ENCODE data around the gene AVL9.
"Not testable (repeated sequence)": the region's sequence is repeated elsewhere in the genome, so short reads cannot be mapped to it uniquely, and the experiment has no call there.

AVL9 gene

GRCh38 chr7:32495298-32496051, at the start of gene AVL9:
Gene AVL9 (plus strand): TSS chr7:32495489. CDS start chr7:32495710, 221 bp downstream.
- DNase-seq = peak; percentile 91

GRCh38 chr7:32447218-32447617, 48.1 kb upstream of the AVL9 start:
- no peak for DNase-seq

- DNase-seq = no peak
These were observed 41.8 kb upstream of the AVL9 start for GRCh38 chr7:32453341-32454011.

GRCh38 chr7:32458025-32458424, 37.3 kb upstream of the AVL9 start:
- no peak for DNase-seq

GRCh38 chr7:32459788-32460187, 35.5 kb upstream of the AVL9 start:
- DNase-seq = no peak

GRCh38 chr7:32461484-32461883, 33.8 kb upstream of the AVL9 start:
- DNase-seq = no peak

GRCh38 chr7:32462451-32462850, 32.8 kb upstream of the AVL9 start:
- no peak for DNase-seq

- no peak for DNase-seq
These were observed 32.3 kb upstream of the AVL9 start for GRCh38 chr7:32462977-32463376.

GRCh38 chr7:32464641-32465416, 30.5 kb upstream of the AVL9 start:
- DNase-seq = not testable (repeated sequence)

- DNase-seq = not testable (repeated sequence)
These were observed 25.3 kb upstream of the AVL9 start for GRCh38 chr7:32470004-32470403.

GRCh38 chr7:32470871-32471270, 24.4 kb upstream of the AVL9 start:
- no peak for DNase-seq

GRCh38 chr7:32472015-32472414, 23.3 kb upstream of the AVL9 start:
- DNase-seq = no peak

GRCh38 chr7:32474008-32474407, 21.3 kb upstream of the AVL9 start:
- no peak for DNase-seq

GRCh38 chr7:32476816-32477648, 18.3 kb upstream of the AVL9 start:
- DNase-seq = no peak

GRCh38 chr7:32477649-32477980, 17.7 kb upstream of the AVL9 start:
- no peak for DNase-seq

GRCh38 chr7:32479574-32480200, 15.6 kb upstream of the AVL9 start:
- no peak for DNase-seq

- DNase-seq = no peak
These were observed 14.1 kb upstream of the AVL9 start for GRCh38 chr7:32481176-32481575.

GRCh38 chr7:32481921-32482320, 13.4 kb upstream of the AVL9 start:
- no peak for DNase-seq

GRCh38 chr7:32489788-32490126, 5.5 kb upstream of the AVL9 start:
- no peak for DNase-seq

- peak; percentile 37 for DNase-seq
These were observed 5.0 kb upstream of the AVL9 start, which contains the start of gene LSM5 for GRCh38 chr7:32490127-32490796. Gene LSM5 (minus strand): TSS chr7:32490380. CDS start chr7:32490365, 15 bp downstream.

GRCh38 chr7:32494946-32495297, 367 bp upstream of the AVL9 start:
- no peak for DNase-seq

All from NCI-H1417 treated with DMSO at 0.1 percent for 48 hours (cell line).